Right lobe of liver (tissue), 6 donors: ENCODE measurements around the gene METTL8. TPM values are rescaled to one million over a fixed set of nuclear protein-coding genes. Genes with fewer than 3 reads are reported as not detected.

ENCODE experiments used
- ATAC-seq, 4 donors: fragments of 200-7000 bp; cut with Tn5 transposase; one replicate each; pipeline ENCODE4 v1.9.1; 2020; ENCODE audit warnings: mild to moderate bottlenecking in 4 of 4, moderate library complexity in 4 of 4
- DNase-seq, 3 donors: peaks; one replicate each; pipeline ENCODE4 v3.0.0-alpha.2; 2020
- H3K27ac ChIP-seq, 3 donors: fragments of 200-600 bp; one replicate each; pipeline ENCODE4 v1.8.0; 2022
- H3K27me3 ChIP-seq, 2 donors: fragments of 200-600 bp; one replicate each; pipeline ENCODE4 v1.8.0; 2022
- H3K36me3 ChIP-seq, 4 donors: fragments of 200-600 bp; sonication (generic) in 1 of 4; one replicate each; pipeline versions ENCODE4 v1.5.1 to v1.8.0; 2017 to 2022; ENCODE audit warnings: control low read depth in 1 of 4
- H3K4me1 ChIP-seq, 4 donors: fragments of 200-600 bp; sonication (generic) in 1 of 4; one replicate each; pipeline versions ENCODE4 v1.5.1 to v1.8.0; 2017 to 2022; ENCODE audit warnings: control low read depth in 1 of 4
- H3K4me3 ChIP-seq, 3 donors: fragments of 200-600 bp; one replicate each; pipeline ENCODE4 v1.8.0; 2022
- H3K9me3 ChIP-seq, 4 donors: fragments of 200-600 bp; sonication (generic) in 1 of 4; one replicate each; pipeline versions ENCODE4 v1.5.1 to v1.8.0; 2017 to 2022; ENCODE audit warnings: control low read depth in 1 of 4
- CTCF ChIP-seq, 4 donors: fragments of 200-600 bp in 3 of 4; fragments of 450-650 bp in 1 of 4; IDR thresholded peaks; one replicate each; pipeline versions ENCODE4 v1.5.1 to v1.8.0; 2016 to 2022; ENCODE audit warnings: antibody characterized with exemption in 4 of 4, mild to moderate bottlenecking in 2 of 4
- POLR2A ChIP-seq: fragments of 450-650 bp; IDR thresholded peaks from one replicate; pipeline ENCODE4 v1.6.1; 2017; ENCODE audit warnings: antibody characterized with exemption, mild to moderate bottlenecking
- WGBS: methylation state at CpG from one replicate; pipeline ENCODE4 v1.1.6; 2018; ENCODE audit warnings: low coverage, low lambda C conversion rate; ENCODE audit not compliant: insufficient coverage; ENCODE audit errors: missing lambda C conversion rate; 5-methylcytosine and 5-hydroxymethylcytosine counted together
- intact Hi-C, 2 donors: fragments of 100-400 bp; cut with DNase I; formaldehyde crosslinking; loops; one replicate each; pipeline versions ENCODE4 v1.11.2 to v1.14.1; 2022
- total RNA-seq, 6 experiments: library from RNA; depleted of rRNA in 2 of 6; stranded (reverse); fragments of >200 nt in 2 of 6; fragmentation: NEBNext Ultra II Directional in 3 of 6; extraction: Animal tissue kit (Norgen Biotek cat#: 25700) in 3 of 6; gene quantifications; one replicate each; pipeline versions ENCODE4 v1.1.0 to v1.2.4, GENCODE V29; 2016 to 2023
- donor health status: DM: no; HTN: yes; CAD: no.
- donor health status: DM: no; HTN: no; CAD: no.
- donor health status: DM: no; HTN: no; CAD: no.
- donor health status: DM: no; HTN: yes; CAD: no.
- donor health status: DM: no; HTN: yes; CAD: no.

Gene METTL8
- total RNA-seq, 6 experiments from 2014 or later = 6.5 to 13.8 (median 9.5) TPM

GRCh38 chr2:171330155-171330956 is 103.4 kb downstream of the METTL8 start:
- TF ChIP-seq CTCF (IDR thresholded peaks at IDR 0.05) = no peak
- TF ChIP-seq POLR2A = no peak
- intact Hi-C loops = no loop called here
- ATAC-seq = peak in 1 of 4 donors; percentile 23

GRCh38 chr2:171327043-171327496 is 106.7 kb downstream of the METTL8 start:
- TF ChIP-seq CTCF (IDR thresholded peaks at IDR 0.05) = no peak
- TF ChIP-seq POLR2A = no peak
- intact Hi-C loops = no loop called here

More at GRCh38 chr2:171330155-171330956, 103.4 kb downstream of the METTL8 start:
- Histone ChIP-seq H3K36me3 (no peaks in the 10 kb centered on the region), H3K4me1 (no peaks in the 10 kb centered on the region), H3K9me3 (no peaks in the 10 kb centered on the region), H3K4me3 (no peak overlapping the region), H3K27me3 (no peaks in the 10 kb centered on the region), H3K27ac (no peak overlapping the region)
- DNase-seq = no peak
- whole genome bisulfite sequencing = 66% methylated on average over 5 of the region's 5 CpGs

DNA sequence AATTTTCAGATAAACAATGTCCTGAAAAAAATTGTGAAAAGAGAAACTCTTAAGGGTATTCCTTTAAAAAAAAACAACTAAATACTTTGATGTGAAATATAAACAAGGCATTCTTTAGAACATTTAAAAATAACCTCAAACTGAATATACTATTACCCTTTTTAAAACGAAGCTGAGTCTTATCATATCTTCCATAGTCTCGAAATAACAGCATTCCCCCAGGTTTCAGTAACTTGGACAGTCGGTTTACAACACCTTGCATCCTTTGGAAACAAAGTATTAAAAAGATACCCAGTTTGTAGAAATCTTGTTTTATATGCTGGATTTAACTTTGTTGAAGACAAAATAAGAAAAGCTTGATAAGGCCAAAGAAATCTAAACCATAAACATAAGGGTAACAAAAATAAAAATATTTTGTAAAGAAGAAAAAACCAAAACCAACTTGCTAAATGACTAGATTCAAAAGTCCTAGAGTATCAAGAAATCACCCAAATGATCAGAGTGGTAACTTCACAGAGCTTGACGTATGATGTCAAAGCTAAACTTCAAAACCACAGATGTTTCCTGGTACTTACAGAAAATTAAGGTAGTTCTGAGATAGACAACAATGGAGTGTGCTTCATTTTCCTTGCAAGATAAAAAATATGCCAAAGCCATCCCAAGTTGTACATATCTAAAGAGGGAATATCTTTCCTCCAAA is 107.8 kb downstream of the METTL8 start:
- Histone ChIP-seq H3K27ac (no peak overlapping the region), H3K9me3 (no peaks in the 10 kb centered on the region), H3K36me3 (no peaks in the 10 kb centered on the region), H3K4me3 (no peak overlapping the region), H3K4me1 (no peaks in the 10 kb centered on the region), H3K27me3 (no peaks in the 10 kb centered on the region)
- TF ChIP-seq POLR2A = no peak
- no peak for TF ChIP-seq CTCF (IDR thresholded peaks at IDR 0.05)
- ATAC-seq = no peak
- DNase-seq = no peak
- intact Hi-C loops = no loop called here
- 81% methylated on average over 4 of the region's 4 CpGs for WGBS

More at GRCh38 chr2:171327043-171327496, 106.7 kb downstream of the METTL8 start:
- Histone ChIP-seq H3K36me3 (no peaks in the 10 kb centered on the region), H3K4me3 (no peak overlapping the region), H3K27me3 (no peaks in the 10 kb centered on the region), H3K9me3 (no peaks in the 10 kb centered on the region), H3K4me1 (no peaks in the 10 kb centered on the region), H3K27ac (no peak overlapping the region)
- ATAC-seq (no peak), DNase-seq (no peak)
- WGBS = 92% methylated on average over 4 of the region's 4 CpGs

GRCh38 chr2:171323971-171324528 is 109.7 kb downstream of the METTL8 start:
- H3K9me3 ChIP-seq = no peaks in the 10 kb centered on the region
- WGBS = 77% methylated on average over 5 of the region's 5 CpGs
- no peaks in the 10 kb centered on the region for H3K36me3 ChIP-seq
- no peak for DNase-seq
- TF ChIP-seq CTCF (IDR thresholded peaks at IDR 0.05) (no peak), POLR2A (no peak)
- no peaks in the 10 kb centered on the region for H3K4me1 ChIP-seq
- H3K4me3 ChIP-seq = no peak overlapping the region
- intact Hi-C loops = no loop called here
- no peak overlapping the region for H3K27ac ChIP-seq
- H3K27me3 ChIP-seq = no peaks in the 10 kb centered on the region
- ATAC-seq = no peak
